Measurements from ENCODE around the gene EPHA2.

DNA sequence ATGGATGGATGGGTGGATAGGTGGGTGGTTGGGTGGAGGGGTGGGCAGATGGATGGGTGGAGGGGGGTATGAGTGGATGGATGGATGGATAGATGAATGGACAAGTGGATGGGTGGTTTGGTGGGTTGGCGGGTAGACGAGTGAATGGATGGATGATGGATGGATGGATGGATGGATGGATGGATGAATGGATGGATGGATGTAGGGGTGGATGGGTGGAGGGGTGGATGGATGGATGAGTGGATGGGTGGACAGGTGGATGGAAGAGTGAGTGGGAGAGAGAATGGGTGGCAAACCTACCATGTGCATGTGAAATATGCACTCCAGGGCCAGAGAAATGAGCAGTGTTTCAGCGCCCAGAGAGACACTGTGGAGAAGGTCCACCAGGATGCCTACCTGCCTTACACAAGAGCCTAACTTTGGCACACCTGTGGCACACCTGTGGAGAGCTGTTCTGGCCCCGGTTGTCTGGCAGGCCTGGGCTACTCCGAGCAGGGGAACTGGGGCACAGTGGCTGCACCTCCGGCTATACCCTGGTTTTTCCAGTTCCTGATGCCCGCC, 12.8 kb downstream of the EPHA2 start:
- TF ChIP-seq POLR2A (IDR thresholded peaks at IDR 0.05) = no peak
- TF ChIP-seq, protein P1, sequence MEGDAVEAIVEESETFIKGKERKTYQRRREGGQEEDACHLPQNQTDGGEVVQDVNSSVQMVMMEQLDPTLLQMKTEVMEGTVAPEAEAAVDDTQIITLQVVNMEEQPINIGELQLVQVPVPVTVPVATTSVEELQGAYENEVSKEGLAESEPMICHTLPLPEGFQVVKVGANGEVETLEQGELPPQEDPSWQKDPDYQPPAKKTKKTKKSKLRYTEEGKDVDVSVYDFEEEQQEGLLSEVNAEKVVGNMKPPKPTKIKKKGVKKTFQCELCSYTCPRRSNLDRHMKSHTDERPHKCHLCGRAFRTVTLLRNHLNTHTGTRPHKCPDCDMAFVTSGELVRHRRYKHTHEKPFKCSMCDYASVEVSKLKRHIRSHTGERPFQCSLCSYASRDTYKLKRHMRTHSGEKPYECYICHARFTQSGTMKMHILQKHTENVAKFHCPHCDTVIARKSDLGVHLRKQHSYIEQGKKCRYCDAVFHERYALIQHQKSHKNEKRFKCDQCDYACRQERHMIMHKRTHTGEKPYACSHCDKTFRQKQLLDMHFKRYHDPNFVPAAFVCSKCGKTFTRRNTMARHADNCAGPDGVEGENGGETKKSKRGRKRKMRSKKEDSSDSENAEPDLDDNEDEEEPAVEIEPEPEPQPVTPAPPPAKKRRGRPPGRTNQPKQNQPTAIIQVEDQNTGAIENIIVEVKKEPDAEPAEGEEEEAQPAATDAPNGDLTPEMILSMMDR (IDR thresholded peaks at IDR 0.05) = no peak

All from testis (tissue), 2 donors.